ENCODE results near the gene VWCE.

DNA sequence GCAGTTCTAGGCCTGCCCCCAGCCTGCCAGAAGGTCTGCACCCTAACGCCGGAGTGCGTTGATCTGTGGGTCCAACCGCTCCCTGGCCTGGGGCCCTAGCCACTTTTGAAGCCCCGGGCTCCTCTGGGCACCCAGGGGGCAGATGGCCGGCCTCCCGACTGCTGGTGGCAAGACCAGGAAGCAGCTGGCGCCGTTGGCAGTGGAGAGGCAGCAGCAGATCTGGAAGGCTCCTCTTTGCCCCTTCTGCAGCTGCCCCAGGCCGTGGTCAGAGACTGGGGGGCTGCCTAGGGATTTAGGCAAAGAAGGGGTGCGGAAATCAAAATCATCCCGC, 445 bp upstream of the VWCE start:
- TF ChIP-seq NBN (IDR thresholded peaks at IDR 0.05) (no peak), SRF (IDR thresholded peaks at IDR 0.05; ENCODE audit: low read depth in 2 of 2, low read length in 2 of 2) (no peak), EGR1 (IDR thresholded peaks at IDR 0.05; ENCODE audit: borderline replicate concordance in 1 of 2, low read depth in 2 of 2, low read length in 2 of 2) (no peak), SP1 (IDR thresholded peaks at IDR 0.05; ENCODE audit: low read depth, low read length) (no peak)
- TF ChIP-seq, protein P1, sequence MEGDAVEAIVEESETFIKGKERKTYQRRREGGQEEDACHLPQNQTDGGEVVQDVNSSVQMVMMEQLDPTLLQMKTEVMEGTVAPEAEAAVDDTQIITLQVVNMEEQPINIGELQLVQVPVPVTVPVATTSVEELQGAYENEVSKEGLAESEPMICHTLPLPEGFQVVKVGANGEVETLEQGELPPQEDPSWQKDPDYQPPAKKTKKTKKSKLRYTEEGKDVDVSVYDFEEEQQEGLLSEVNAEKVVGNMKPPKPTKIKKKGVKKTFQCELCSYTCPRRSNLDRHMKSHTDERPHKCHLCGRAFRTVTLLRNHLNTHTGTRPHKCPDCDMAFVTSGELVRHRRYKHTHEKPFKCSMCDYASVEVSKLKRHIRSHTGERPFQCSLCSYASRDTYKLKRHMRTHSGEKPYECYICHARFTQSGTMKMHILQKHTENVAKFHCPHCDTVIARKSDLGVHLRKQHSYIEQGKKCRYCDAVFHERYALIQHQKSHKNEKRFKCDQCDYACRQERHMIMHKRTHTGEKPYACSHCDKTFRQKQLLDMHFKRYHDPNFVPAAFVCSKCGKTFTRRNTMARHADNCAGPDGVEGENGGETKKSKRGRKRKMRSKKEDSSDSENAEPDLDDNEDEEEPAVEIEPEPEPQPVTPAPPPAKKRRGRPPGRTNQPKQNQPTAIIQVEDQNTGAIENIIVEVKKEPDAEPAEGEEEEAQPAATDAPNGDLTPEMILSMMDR (IDR thresholded peaks at IDR 0.05 in 2 of 3, conservative IDR thresholded peaks at IDR 0.05 in 1 of 3; ENCODE audit: control insufficient read depth in 2 of 3, extremely low read depth in 1 of 3, insufficient read depth in 1 of 3, low read depth in 3 of 3, low read length in 3 of 3): no peak
